HG03457 (cell line): Measurements from ENCODE around the gene STYXL2.

Source experiments
- ATAC-seq: cut with Tn5 transposase; IDR thresholded peaks from one replicate; pipeline ENCODE4 v1.9.1; 2021; ENCODE audit warnings: moderate number of reproducible peaks; ENCODE audit not compliant: unreplicated experiment

Gene STYXL2

GRCh38 chr1:167107456-167107855 lies 13.6 kb downstream of the STYXL2 start:
- no peak for ATAC-seq

GRCh38 chr1:167109125-167109524 lies 15.2 kb downstream of the STYXL2 start:
- ATAC-seq, result no peak

- no peak for ATAC-seq
Measured at GRCh38 chr1:167110586-167110985, 16.7 kb downstream of the STYXL2 start.

- no peak for ATAC-seq
Measured at GRCh38 chr1:167111868-167112709, 18.2 kb downstream of the STYXL2 start.

- ATAC-seq, result no peak
Measured at GRCh38 chr1:167114725-167115124, 20.9 kb downstream of the STYXL2 start.

- no peak for ATAC-seq
Measured at GRCh38 chr1:167115655-167116054, 21.8 kb downstream of the STYXL2 start.

GRCh38 chr1:167116174-167116573 lies 22.3 kb downstream of the STYXL2 start:
- ATAC-seq, result no peak

- ATAC-seq, result no peak
Measured at GRCh38 chr1:167117225-167117624, 23.4 kb downstream of the STYXL2 start.

- ATAC-seq, result no peak
Measured at GRCh38 chr1:167118188-167118587, 24.3 kb downstream of the STYXL2 start.

- ATAC-seq, result no peak
Measured at GRCh38 chr1:167119696-167120095, 25.8 kb downstream of the STYXL2 start.

- no peak for ATAC-seq
Measured at GRCh38 chr1:167120899-167121298, 27.0 kb downstream of the STYXL2 start.

- no peak for ATAC-seq
Measured at GRCh38 chr1:167121375-167122120, 27.7 kb downstream of the STYXL2 start.

- ATAC-seq, result no peak
Measured at GRCh38 chr1:167122121-167122480, 28.2 kb downstream of the STYXL2 start.

GRCh38 chr1:167122568-167122967 lies 28.7 kb downstream of the STYXL2 start:
- ATAC-seq, result no peak

GRCh38 chr1:167126317-167126716 lies 32.4 kb downstream of the STYXL2 start:
- ATAC-seq, result no peak

GRCh38 chr1:167126811-167127210 lies 32.9 kb downstream of the STYXL2 start:
- no peak for ATAC-seq

GRCh38 chr1:167127236-167127635 lies 33.4 kb downstream of the STYXL2 start:
- no peak for ATAC-seq

GRCh38 chr1:167127661-167128060 lies 33.8 kb downstream of the STYXL2 start:
- no peak for ATAC-seq

- ATAC-seq, result no peak
Measured at GRCh38 chr1:167128261-167129227, 34.7 kb downstream of the STYXL2 start.

GRCh38 chr1:167130829-167131510 lies 37.1 kb downstream of the STYXL2 start:
- ATAC-seq, result no peak
